ENCODE results near the gene PCDH1.

The PCDH1 gene

DNA sequence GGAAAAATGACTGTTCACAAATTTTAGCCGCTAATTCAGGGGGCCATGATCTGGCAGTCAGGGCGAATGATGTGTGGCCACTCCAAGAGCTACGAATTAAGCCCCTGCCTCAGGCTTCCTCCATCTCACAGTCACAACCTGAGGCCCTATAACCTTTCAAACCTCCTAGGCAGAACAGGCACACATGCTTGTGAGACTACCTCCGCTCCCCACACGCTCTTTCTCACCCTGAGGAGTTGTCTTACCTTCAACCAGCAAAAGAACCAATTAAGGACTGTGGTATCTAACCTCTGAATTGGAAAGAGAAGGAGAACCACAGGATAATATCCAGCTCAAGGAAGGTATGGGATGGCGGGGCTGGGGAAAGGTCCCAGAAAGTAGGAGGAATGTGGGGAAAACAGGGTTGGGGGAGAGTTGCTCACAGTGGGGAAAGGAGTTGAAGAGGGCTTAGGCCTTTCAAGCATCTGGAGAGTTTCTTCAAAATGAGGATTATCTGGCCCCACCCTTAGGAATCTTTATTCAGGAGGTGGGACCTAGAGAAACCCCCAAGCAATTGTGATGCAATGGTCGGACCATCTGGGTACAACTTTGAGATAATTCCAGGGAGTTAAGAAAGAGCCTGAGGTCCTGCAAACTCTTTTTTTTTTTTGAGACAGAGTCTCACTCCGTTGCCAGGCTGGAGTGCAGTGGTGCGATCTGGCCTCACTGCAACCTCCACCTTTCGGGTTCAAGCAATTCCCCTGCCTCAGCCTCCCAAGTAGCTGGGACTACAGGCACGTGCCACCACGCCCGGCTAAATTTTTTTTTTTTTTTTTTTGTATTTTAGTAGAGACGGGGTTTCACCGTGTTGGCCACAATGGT, 5.5 kb downstream of the PCDH1 start:
- DNase-seq = no peak

DNA sequence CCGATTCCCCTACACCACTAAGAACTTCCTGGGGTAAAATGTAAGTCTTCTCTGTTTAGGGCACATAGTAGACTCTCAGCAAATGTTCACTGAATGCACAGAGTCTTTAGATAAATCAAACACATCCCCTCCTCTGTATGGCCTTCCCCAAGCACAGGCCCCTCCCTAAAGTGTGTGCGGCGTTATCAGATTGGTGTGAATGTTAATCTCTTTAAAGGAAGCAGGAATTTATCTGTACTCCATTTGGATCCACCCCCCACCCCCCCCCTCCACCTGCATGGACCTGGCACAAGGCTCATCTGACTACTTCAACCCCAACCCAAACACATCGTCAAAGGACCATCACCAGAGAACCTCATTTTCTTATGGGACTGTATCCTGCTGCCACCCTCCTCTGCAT, 6.3 kb downstream of the PCDH1 start:
- no peak for DNase-seq

DNA sequence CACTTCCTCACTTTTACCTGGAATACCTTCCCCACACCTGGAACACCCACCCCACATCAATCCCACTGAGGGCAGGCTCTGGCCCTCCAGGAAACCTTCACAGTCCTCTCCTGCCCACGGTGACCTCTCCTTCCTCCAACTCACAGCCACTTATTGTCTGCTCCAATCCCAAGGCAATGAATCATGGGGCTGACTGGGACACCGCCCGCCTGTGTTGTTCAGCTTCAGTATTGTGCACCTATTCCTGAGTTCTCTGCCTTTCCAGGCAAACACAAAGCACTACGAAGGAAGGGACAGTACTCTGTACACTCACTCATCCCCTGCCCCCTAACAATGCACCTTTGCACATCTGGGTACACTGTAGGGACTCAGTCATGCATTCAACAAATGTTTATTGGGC, 7.3 kb downstream of the PCDH1 start:
- no peak for DNase-seq

DNA sequence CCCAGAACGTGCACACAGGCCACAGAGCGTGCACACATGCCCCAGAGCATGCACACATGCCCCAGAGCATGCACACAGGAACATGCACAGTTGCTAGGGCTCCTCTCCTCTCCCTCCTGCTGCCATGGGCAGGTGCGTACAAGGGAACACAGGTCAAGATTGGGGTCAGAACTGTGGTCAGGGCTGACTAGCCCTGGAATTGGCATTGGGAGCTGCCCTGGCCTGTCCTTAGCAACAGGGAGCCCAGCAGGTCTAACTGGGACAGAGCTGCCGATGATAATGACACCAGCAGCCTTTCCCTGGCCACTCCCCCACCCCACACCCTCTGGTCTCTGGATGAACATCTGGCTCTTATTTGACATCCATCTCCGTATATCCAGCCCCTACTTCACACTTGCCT, 8.0 kb downstream of the PCDH1 start:
- no peak for DNase-seq

DNA sequence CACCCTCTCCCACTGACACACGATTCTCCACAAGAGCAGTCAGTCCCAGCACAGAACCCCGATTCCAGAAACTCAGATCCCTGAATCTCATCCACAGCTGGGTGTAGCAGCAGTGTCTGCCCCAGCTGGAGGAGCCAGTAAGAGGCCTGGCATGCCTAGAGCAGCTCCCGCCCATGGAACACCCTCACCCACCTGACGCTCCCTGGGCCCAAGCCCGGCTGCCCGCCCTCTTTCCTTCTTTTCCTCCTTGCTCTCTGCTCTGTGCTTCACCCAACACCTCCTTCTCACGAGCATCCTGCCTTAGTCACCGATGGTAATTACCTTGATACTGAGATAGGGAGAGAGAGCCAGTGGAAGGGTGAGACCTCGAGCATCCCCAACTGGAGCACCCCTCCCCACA, 8.7 kb downstream of the PCDH1 start:
- no peak for DNase-seq

GRCh38 chr5:141869040-141869439, 9.2 kb downstream of the PCDH1 start:
- DNase-seq = no peak

GRCh38 chr5:141868541-141868940, 9.7 kb downstream of the PCDH1 start:
- no peak for DNase-seq

DNA sequence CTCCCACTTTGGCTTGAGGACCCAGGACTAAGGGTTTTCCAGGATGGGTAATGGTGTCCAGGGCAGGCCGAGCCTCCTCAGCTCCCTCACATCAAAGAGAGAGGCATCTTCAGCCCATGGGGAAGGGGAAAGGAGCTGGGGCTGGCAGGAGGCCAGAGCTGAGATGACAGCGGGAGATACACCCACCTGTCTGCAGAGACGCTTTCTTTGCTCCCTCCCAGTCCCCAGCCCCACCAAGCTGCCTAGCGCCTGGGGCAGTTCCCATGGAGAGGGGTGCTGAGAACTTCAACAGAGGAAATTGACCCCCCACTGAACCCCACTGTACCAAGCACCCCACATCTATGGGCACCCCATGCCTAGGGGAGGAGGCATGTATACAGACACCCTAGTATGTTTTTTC, 10.6 kb downstream of the PCDH1 start:
- DNase-seq = no peak

GRCh38 chr5:141867139-141867538, 11.1 kb downstream of the PCDH1 start:
- no peak for DNase-seq

DNA sequence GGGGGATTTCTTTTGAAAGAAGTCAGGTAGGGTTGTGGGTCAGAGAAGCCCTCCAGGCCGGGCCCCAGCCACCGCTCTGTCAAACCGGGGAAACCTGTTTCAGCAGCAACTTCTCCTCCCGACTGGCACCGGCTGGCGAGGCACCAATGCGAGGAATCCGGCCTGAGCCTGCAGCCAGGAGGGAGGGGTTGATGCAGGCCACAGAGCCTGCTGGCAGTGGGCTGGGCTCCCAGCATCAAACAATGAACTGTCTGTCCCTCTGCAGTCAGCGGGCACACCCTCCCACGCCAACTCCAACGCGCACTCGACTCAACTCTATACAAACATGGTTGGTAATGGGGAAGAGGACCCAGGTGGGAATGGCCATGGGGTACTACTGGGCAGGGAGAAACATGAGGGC, 12.1 kb downstream of the PCDH1 start:
- no peak for DNase-seq

DNA sequence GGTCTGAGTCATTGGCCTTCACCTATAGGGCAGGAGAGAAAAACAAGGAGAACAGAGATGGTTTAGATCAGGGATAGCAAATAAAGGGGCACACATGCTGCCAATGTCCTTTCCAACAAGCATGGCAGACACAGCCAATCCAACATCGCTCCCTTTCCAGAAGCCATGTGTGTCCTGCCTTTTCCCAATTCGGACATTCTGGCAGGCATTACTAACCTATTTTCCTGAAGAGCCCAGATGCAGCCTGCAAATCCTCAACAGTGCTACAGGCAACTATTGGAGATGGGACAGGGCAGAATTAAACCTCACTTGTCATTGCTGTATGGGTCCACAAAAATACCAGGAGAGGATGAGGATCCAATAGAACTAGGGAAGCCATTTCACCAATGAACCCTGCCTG, 12.8 kb downstream of the PCDH1 start:
- no peak for DNase-seq

DNA sequence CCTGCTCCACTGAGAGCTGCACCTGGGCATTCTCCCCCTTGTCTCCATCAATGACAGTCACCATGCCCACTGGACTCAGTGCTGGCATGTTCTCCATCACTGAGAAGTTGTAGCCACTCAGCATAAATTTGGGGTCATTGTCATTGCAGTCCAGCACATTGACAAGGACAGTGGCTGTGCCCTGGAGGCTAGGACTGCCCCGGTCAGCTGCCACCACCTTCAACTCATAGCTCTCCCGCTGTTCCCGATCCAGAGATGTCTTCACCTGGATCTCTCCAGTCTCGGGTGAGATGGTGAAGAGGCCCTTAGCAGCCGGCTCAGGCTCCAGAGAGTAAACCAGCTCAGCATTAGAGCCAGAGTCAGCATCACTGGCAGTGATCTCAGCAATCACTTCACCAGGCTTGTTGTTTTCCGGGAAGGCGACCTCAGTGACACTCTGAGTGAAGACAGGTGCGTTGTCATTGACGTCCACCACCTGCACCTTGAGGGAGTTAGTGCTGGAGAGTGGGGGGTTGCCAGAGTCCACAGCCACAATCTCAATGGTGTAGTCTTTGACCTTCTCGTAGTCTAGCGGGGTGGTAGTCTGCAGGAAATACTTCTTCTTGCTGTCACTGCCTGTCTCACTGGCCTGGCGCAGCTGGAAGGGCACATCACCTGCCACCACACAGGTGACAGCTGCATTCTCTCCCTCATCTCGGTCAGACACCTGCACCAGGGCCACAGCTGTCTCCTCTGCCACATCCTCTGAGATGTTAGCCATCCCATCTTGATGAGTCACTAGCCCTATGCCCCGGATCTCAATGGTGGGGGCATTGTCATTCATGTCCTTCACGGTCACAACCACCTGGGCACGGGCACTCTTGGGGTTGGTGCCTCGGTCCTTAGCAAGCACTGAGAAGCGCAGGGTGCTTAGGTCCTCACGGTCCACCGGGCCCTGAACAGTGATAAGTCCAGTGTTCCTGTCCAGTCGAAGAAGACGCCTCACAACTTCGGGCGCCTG, 13.5 kb downstream of the PCDH1 start:
- no peak for DNase-seq

- DNase-seq = no peak
These were observed 14.5 kb downstream of the PCDH1 start for GRCh38 chr5:141863569-141864178.

GRCh38 chr5:141862936-141863543, 15.2 kb downstream of the PCDH1 start:
- DNase-seq = no peak

DNA sequence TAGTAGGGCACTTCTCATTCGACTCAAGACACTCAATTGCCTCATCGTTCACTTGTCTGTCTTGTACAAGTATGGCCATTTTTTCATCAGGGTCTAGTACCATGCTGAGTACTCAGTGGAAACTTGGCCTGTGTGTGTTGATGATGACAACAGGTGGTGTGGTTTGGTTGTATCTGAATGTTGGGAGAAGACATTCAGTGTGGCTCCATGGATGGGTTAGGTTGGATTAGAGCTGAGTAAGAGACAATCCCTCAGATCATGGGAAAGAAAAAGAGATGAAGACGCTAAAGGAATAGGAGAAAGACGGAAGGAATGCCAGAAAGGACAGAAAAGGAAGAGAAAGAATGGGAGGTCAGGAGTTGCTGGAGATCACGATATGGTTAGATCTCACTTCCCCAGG, 17.0 kb downstream of the PCDH1 start:
- DNase-seq = no peak

GRCh38 chr5:141858079-141858765, 20.0 kb downstream of the PCDH1 start:
- no peak for DNase-seq

- DNase-seq = no peak
These were observed 21.0 kb downstream of the PCDH1 start for GRCh38 chr5:141857226-141857625.

GRCh38 chr5:141856037-141856790, 22.0 kb downstream of the PCDH1 start:
- DNase-seq = no peak

- DNase-seq = no peak
These were observed 22.8 kb downstream of the PCDH1 start for GRCh38 chr5:141855265-141856036.

DNA sequence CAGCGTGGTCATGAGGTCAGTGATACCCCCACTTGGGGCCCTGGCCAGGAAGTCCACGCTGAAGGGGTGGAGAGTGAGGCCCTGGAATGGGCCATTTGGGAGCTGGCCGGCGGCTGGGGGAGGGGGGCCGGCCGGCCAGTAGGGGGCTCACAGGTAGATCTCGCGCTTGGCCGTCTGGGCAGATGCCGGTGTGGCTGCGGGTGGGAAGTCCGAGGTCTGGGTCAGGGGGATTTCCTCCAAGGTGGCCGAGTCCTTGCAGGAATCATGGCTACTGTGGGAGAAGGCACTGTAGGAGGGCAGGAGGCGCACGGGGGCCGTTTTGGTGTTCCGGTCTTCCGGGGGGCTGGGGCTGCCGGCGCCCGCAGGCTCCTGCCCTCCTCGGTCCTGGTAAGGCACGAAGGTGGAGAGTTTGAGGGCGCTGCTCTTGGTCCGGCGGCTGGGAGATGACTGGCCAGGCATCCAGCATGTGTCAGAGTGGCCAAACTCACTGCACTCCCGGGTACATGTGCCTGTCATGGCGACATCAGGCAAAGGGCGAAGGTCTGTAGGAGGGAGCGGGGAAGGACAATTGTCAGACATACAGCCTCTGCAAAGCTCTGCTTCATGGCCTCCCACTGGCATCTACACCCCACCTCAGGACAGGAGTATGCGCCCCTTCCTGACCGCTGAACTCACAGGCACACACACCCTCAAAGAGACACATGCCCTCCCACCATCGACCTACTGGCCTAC, 24.1 kb downstream of the PCDH1 start:
- DNase-seq = no peak
